AG09319 (cell line): ENCODE data around the gene AP5B1.

Experiments
- DNase-seq: peaks from one replicate; pipeline ENCODE4 v3.0.0-alpha.2; 2010; ENCODE audit warnings: low read depth; ENCODE audit errors: extremely low read depth
- TF ChIP-seq, protein P1 (sequence below): IDR thresholded peaks from 2 replicates; pipeline ENCODE4 v1.5.1; 2011; ENCODE audit warnings: low read depth, mild to moderate bottlenecking, inconsistent platforms, low read length, moderate library complexity

The AP5B1 gene, protein sequence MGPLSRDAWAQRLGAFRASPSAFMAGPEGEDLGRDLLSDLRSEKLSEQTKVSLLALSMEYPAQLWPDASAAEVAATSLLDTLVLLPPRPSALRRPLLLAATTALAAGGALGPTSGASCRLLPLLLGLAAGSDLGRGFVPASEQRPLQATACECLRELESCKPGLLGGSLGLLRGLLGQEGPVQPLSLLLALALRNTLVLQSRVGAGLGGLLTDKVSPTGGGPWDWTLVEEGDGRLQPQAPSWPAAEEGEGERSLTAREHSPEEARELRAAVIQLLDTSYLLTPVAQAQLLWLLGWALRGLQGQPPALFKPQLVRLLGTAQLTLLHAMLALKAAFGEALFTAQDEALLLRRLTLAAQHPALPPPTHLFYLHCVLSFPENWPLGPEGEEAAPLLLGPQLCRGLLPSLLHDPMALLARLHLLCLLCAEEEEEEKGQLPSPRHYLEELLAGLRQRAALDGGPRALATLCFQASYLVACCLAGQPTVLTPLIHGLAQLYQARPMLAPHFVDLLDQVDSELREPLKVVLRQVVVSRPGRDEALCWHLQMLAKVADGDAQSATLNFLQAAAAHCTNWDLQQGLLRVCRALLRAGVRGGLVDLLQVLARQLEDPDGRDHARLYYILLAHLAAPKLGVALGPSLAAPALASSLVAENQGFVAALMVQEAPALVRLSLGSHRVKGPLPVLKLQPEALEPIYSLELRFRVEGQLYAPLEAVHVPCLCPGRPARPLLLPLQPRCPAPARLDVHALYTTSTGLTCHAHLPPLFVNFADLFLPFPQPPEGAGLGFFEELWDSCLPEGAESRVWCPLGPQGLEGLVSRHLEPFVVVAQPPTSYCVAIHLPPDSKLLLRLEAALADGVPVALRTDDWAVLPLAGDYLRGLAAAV

DNA sequence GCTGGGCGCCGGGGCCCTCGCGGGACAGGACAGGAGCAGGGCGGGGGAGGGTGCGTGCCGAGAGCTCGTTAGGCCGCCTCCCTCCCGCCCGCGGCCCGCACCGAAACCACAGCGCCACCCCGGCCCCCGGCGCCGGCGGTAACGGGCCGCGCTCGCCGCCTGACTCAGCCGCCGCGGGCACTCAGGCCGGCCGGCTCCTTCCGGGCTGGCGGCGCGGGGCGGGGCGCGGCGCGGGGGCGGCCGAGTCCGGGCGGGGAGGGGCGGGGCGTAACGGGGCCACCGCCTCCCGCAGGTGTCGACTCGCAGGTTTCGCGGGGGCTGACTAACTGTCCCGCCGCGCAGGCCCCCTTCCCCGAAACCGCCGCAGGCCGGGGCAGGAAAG is at the start of gene AP5B1:
Gene AP5B1, minus strand, starts transcription at position 207 of the 382 bp plus-strand sequence. CDS start 385 bp downstream, outside the sequence.
- DNase-seq: no peak
- TF ChIP-seq, protein P1, sequence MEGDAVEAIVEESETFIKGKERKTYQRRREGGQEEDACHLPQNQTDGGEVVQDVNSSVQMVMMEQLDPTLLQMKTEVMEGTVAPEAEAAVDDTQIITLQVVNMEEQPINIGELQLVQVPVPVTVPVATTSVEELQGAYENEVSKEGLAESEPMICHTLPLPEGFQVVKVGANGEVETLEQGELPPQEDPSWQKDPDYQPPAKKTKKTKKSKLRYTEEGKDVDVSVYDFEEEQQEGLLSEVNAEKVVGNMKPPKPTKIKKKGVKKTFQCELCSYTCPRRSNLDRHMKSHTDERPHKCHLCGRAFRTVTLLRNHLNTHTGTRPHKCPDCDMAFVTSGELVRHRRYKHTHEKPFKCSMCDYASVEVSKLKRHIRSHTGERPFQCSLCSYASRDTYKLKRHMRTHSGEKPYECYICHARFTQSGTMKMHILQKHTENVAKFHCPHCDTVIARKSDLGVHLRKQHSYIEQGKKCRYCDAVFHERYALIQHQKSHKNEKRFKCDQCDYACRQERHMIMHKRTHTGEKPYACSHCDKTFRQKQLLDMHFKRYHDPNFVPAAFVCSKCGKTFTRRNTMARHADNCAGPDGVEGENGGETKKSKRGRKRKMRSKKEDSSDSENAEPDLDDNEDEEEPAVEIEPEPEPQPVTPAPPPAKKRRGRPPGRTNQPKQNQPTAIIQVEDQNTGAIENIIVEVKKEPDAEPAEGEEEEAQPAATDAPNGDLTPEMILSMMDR: no peak

DNA sequence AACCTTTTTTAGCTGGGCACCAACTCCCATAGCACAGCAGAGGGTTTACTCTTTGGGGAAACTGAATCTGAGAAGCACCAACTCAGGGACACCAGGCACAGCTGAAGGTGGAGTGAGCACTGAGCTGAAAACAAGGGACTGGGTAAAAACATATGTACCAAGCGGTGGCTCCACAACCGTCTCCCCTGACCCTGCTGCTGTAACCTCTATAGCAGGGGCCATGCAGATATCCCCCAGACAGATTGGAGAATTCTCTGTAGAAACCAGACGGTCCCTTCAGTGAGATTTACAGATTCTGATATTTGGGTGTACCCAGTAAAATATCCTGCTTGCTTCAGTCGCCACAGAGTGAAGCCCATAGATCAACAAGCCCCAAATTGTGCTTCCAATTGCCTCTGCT is 48.7 kb upstream of the AP5B1 start:
- no peak for DNase-seq
- TF ChIP-seq, protein P1: no peak

GRCh38 chr11:65826984-65827735 is 46.4 kb upstream of the AP5B1 start:
- TF ChIP-seq, protein P1: no peak
- no peak for DNase-seq

DNA sequence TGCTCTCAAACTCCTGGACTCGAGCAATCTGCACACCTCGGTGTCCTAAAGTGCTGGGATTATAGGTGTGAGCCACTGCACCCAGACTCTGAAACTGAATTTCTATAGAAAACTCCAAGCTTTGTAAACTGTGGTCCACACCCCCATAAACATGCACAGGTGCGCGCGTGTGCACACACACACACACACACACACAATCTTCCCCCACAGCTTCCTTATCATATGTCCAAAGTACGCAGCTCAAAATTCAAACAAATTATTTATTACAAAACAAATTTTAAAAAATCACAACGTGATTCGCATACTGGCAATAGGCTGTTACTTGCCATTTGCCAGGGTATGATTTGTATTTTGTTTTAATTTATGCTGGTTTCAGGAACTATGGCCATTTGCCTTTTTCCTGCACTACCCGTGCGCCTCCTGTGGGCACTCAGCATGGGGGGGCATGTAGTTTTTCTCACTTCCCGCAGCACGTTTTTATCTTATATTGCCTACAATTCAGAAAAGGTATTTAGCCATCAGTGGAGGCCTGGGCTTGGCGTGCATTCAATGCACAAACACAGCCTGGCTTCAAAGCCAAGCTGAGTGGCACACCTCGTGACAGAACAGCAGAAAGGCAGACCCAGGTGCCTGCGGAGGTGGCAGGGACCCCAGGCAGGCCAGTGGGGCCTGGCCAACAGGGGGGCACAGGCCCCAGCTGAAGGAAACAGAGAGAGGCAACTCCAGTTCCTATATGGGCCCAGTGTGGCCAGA is 42.2 kb upstream of the AP5B1 start:
- DNase-seq: no peak
- TF ChIP-seq, protein P1: no peak

GRCh38 chr11:65821107-65821506 is 40.3 kb upstream of the AP5B1 start:
- DNase-seq: no peak

More at GRCh38 chr11:65821107-65821506, 40.3 kb upstream of the AP5B1 start:
- TF ChIP-seq, protein P1: no peak
